Hematopoietic multipotent progenitor cell treated with erythropoietin and hydrocortisone succinate and interleukin-3 and kit ligand, for 6 days (in vitro differentiated cells): ENCODE results near the gene RBM19.
A peak's percentile ranks its signal among the peaks of the same experiment; 100 is the strongest.

ENCODE experiments used
- DNase-seq: peaks from one replicate; pipeline ENCODE4 v3.0.0-alpha.2; 2015

RBM19 gene

GRCh38 chr12:113950873-113951272, 15.3 kb downstream of the RBM19 start:
- no peak for DNase-seq

GRCh38 chr12:113949321-113950305, 16.5 kb downstream of the RBM19 start:
- no peak for DNase-seq

GRCh38 chr12:113948151-113948914, 17.8 kb downstream of the RBM19 start:
- no peak for DNase-seq

DNA sequence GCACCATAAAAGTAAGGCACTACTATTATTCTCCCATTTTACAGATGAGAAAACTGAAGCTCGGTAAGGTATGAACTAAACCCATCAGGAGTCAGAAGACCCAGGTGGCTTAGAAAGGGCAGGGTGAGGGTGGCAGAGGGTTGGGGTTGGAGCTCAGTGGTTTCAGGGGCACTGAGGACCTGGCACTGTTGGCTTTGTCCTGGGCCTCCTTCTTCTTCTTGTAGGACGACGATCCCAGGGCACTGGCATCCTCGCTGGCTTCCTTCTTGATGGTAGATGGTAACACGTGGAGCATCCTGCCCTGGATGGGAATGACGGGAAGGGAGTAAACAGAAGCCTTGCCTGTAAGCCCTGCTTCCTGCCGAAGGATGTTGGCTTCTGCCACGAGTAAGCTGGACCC, 19.9 kb downstream of the RBM19 start:
- no peak for DNase-seq

DNA sequence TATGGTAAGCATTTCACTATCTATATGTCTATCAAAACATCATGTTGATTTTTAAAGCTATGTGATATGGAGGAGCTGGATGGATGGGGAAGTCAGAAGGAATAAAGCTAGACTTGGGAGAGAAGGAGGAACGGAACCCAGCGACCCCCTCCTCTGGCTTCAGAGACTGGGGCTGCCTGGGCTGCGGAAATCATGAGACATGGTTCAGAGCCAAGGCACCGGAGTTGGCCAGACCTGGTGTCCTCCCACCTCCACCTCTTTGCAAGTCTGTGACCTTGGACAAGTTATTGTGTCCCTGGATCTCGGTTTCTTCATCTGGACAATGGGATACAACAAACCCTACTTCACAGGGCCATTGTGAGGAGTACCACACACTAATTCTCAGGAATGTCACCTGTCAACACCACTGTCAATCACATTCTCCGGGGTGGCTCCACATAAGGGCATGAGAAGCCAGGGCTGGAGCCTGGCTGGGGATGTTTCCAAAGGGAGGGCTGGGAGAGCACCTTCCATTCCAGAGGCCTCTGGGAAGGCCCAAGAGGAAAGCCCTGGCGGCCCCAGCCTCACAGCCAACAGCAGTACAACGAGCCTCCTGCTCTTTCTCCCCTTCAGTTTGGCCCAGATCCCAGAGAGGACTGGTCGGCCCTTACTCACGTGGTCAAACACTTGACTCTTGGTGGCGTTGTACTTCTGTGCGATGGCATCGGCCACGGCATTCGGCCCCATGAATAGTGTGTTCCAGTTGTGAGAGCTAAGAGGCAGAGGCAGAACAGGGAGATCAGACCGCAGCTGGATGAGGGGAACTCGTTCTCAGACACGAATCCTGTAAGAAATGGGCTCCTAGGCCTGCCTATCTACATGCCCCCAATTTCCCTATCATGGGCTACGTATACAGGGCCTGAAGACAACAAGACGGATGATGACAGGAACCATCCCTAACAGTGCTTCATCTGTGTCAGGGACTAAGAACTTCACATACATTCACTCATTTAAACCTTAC, 20.7 kb downstream of the RBM19 start:
- DNase-seq: no peak

DNA sequence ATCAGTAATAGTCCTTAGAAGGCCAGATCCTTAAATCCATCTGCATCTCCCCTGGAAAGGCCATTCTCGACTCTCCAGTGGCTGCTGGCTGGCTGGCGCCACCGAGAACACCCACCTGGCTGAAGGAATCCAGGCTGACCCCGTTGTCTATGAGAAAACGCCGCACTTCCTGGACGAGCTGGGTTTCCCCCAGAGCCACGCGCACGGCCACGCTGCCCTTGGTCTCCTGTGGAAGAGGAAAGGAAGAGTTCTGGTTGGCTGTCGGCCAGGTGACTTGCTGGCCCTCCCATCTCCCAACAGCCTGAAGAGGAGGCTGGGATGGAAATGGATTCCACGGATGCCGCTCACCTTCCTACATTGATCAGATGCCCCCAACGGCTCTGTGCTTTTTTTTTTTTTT, 23.9 kb downstream of the RBM19 start:
- DNase-seq: no peak

- DNase-seq: no peak
Measured at GRCh38 chr12:113941208-113941486, 25.0 kb downstream of the RBM19 start.

GRCh38 chr12:113940357-113941207, 25.5 kb downstream of the RBM19 start:
- DNase-seq: no peak

- no peak for DNase-seq
Measured at GRCh38 chr12:113939867-113940266, 26.3 kb downstream of the RBM19 start.

DNA sequence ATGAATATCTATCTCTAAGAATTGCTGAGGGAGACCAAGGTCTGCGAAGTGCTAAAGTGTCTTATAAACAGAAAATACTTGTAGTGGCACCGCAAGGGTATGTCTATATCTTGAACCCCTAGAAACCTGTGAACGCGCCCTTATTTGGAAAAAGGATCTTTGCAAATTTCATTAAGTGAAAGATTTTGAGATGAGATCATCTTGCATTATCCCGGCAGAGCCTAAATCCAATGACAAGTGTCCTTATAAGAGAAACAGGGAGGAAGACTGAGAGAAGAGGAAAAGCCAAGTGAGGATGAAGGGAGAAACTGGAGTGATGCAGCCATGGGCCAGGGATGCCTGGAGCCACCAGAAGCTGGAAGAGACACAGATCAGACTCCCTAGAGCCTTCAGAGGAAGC, 27.7 kb downstream of the RBM19 start:
- DNase-seq: no peak

- no peak for DNase-seq
Measured at GRCh38 chr12:113936460-113936859, 29.7 kb downstream of the RBM19 start.

DNA sequence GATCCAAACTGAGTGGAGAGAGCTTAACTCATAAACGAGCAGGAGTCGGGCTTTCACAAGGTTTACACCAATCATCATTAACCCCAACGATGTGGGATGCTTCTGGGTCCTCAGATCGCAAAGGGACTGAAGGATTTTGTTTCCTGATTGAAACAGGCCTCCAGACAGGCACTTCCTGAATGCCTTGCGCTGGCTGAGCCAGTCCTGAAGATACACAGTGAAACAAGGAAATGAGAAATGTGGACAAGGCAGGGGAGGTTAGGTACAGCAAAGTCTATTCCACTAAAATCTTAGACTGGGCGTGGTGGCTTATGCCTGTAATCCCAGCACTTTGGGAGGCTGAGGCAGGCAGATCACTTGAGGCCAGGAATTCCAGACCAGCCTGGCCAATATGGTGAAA, 30.7 kb downstream of the RBM19 start:
- no peak for DNase-seq

- no peak for DNase-seq
Measured at GRCh38 chr12:113934946-113935345, 31.2 kb downstream of the RBM19 start.

- DNase-seq: peak; percentile 51
Measured at GRCh38 chr12:113934060-113934814, 31.9 kb downstream of the RBM19 start.

GRCh38 chr12:113933201-113933786, 32.8 kb downstream of the RBM19 start:
- peak; percentile 81 for DNase-seq

DNA sequence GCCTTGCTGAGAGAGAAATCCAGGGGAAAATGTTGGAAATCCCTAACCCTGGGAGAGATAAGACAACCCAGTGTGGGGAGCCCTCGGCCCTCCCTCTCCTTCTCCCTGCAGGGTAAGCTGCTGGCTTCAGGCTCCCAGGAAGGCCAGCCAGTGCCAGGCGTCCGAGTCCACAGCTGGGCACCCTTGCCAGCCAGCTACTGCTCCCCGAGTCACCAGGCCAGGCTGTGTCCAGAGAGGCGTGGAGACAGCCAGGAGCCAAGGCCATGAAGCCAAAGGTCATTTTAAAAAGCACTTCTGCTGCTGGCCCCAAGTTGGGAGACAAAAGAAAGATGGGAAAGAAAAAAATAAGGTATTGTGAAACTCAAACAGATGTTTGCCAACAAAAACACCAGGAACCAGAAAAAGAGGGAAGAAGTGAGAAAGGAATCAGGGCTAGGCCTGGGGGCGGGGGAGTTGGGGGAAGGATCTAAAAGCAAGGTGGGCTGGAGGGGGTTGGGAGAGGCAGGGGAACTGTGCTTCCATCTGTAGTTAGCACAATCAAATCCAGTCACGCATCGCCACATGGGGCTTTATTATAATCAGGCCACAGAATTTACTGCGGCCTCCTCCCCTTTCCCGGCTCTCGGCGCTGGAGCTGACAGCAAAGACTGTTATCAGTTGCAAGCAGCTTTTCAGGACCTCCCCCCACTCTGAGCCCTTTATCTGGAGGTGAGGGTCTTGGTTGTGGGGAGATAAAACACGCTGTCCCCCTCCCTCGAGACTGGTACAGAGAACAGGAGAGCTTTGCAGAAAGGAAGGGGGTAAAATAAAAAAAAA, 33.5 kb downstream of the RBM19 start:
- peak; percentile 95 for DNase-seq

GRCh38 chr12:113931517-113931916, 34.6 kb downstream of the RBM19 start:
- DNase-seq: no peak

DNA sequence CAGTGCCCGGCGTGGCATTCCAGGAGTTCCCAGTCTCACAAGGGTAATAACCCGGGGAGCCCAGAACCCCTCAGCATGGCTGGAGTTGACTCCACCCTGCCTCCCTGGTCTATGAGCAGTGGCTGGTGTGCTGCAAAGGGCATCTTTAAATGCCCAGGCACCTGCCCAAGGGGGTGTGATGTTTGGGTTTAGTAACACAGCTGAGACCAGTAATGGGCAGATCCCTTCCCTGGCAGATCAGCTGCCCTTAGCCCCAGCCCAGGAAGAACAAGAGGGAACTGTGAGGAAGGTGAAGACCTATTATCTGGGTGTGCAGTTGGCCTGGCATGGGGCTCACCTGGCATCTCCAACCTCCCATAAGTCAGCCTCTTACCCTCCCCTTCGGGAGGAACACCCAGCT, 35.9 kb downstream of the RBM19 start:
- DNase-seq: no peak

DNA sequence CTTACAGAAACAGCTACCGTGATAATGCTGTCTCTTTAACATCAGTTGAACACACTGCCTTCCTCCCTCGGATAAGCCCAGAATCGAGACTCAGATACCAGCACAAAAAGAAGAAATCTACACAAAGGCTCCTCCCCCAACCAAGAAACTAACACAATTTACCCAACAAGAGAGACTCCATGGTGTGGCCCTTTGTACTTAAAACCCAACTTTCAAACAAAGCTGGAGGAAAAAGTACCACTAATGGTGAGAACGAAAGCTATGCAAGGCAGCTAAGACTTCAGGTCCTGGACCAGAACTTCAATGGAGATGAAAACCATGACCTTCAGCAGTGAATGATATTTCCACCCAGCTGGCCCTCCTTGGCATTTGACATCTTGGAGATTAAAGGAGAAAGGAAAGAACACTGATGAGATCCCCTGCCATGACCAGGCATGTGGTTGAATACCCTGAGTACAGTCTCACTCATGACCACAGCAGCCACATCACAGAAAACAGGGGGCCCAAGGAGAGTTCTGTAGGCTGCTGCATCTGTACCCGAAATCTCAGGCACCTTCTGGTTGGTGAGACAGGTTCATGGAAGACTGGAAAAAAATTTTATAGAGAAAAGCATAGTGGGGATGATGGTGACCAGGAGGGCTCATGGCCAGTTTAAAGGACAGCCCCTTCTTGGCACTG, 36.7 kb downstream of the RBM19 start:
- no peak for DNase-seq
